HG02840 (cell line): ENCODE data around the gene ALK.

Experiments
- ATAC-seq: cut with Tn5 transposase; IDR thresholded peaks from one replicate; pipeline ENCODE4 v1.9.1; 2021; ENCODE audit warnings: mild to moderate bottlenecking, moderate library complexity, moderate number of reproducible peaks; ENCODE audit not compliant: unreplicated experiment, low FRiP score

The ALK gene

GRCh38 chr2:29910465-29910864 lies 10.9 kb downstream of the ALK start:
- ATAC-seq = no peak

- no peak for ATAC-seq
Observed at GRCh38 chr2:29902356-29902755, 19.0 kb downstream of the ALK start.

DNA sequence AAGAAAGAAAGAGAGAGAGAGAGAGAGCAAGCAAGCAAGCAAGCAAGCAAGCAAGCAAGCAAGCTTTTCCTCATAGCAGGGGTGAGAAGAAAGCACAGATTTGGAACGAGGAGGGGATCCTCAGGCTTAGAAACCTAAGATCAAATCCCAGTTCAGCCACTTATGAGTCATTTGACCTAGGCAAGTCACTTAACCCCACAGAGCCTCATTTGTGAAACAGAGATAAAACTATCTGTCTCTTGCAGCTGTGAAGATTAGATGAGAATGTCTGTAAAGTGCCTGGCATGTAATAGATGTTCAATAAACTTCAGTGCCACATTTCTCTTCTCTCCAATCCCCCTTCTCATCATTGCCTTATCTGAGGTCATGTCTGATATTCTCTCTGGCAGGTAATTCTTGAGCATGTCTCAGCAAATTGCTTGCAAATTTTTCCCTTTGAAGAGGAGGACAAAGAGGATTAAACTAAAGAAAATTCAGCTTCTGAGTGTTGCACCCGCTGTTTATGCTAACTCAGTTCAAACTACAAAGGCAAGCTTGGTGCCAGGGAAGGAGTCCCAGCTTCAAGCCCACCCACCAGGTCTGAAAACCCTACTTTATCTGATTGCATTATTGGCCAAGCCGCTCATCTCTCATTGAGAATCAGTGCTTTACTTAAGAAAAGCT lies 20.3 kb downstream of the ALK start:
- no peak for ATAC-seq

- no peak for ATAC-seq
Observed at GRCh38 chr2:29898999-29899398, 22.4 kb downstream of the ALK start.

DNA sequence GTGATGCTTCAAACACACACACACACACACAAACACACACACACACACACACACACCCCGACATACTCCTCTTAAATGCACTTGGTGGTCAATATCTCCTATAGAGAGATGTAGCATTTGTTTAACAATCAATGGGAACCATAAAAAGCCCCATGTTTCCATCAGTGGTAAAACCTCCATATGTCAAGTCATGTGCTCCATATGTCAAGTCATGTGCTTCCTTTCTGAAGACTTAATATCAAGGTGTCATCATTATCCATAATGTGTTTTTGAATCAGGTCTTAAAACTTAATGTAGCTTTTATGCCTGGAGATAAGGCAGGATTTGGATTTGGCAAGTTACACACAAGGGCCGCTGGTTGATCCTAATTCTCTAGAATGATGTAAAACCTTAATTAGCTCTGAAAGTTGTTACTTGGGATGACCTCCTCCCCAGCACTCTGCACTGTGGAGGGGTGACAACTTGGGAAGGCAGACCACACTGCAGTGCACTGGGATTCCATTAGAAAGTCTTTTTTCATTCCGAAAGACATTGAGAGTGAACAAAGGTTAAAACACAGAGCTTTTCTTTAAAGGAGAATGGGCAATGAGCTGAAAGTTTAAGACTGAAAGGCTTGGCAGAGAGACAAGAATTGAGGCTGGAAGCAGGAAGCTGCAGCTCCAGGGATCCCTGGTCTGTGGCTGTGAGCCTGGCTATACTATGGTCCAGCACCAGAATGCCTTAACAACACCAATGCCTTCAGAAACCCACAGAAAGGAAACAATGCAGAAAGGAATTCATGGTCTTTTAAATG lies 26.4 kb downstream of the ALK start:
- ATAC-seq = no peak

DNA sequence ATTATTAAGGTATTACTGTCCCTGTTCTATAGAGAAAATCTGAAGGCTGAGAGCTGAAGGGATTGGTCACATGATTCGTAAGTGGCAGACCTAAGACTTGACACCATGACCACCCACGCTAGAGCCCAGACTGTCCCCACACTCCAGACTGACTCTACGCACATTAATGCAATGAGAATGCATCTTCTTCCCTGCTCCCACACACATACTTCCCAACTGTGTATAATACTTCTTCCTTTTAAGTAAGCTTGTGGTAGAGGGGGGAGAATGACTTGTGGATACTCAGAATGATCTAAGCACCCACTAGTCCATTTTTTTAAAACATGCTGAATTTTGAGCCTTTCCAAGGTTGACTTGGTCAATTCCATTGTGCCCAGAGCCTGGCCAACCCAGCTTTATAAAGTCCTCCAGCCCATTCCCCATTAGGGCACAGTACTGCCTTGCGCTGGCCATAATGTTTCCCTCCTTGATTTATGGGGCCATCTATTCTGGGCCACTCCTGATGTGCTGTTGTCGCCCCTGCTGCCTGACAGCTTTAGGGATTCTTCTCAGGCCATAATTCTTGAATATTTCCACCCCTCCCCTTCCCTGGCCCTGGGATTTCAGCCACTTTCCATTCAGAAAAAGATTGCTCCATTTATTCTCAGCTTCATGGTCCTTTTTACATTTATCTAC lies 28.7 kb downstream of the ALK start:
- ATAC-seq = no peak

DNA sequence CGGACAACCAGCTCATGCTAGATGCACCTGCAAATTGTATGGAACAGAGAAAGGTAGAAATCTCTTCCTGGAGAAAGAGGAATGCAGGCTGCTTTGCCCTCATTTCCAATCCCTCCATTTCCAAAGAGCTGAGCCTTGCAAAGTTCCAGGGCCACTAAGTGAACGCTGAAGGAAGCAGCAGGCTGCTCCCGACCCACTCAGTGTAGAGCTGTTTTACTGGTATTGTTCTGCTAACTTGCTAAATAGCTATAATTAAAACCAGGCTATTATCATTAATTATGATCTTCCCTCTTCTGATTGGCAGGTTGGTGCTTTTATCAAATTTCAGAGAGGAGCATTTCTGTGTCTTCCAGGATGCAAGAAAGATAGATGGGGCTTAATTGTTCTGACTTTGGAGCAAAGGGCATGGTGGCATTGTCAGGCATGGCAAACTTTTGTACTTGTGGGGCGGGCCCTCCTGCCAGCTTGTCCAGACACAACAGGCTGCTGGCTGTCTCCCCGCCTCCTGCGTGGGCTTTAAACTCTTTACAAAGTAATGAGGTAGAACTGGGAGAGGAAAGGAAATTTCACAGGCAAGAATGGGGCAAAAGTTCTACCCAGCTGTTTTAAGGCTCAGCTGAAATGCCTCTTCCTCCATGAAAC lies 40.2 kb downstream of the ALK start:
- ATAC-seq = no peak

GRCh38 chr2:29880084-29880483 lies 41.3 kb downstream of the ALK start:
- ATAC-seq = no peak

DNA sequence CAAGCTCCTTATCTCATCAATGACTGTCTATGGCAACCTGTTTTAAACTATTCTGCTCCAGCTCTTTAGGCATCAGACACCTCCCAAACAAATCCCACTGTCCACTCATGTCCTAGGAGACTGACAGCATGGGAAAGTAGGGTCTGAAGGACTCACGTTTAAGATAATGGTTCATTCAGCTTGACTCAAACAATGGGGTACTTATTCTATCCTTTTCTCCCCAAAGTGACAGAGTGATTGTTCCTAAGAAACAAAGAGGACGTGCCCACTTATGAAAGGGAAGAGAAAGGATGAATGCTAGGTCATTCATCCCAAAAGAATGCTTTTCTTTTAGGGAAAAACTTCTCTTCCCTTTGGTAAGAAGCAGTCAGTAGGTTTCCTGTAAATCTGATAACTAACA lies 41.9 kb downstream of the ALK start:
- ATAC-seq = no peak

GRCh38 chr2:29878898-29879297 lies 42.5 kb downstream of the ALK start:
- ATAC-seq = no peak

- ATAC-seq = no peak
Observed at GRCh38 chr2:29876374-29876773, 45.0 kb downstream of the ALK start.

- no peak for ATAC-seq
Observed at GRCh38 chr2:29874745-29875144, 46.6 kb downstream of the ALK start.

- ATAC-seq = no peak
Observed at GRCh38 chr2:29872870-29873269, 48.5 kb downstream of the ALK start.

- no peak for ATAC-seq
Observed at GRCh38 chr2:29871541-29871940, 49.8 kb downstream of the ALK start.

DNA sequence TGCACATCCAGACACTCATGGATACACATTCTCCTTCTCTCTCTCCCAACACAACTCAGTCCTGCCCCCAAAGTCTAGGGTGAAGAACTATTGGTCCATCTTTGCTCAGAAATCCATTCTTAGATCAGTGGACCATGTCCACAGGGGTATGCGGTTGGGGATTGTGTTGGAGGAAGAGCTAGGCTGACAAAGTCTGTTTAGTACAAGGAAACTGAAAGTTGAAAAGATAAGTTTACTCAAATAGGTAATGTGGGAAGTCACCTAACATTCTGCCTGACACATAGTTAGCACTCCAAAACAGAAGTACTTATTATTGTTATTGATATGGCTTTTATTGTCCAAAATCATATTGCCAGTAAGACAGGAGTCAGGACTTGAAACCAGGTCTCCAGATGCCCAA lies 55.9 kb downstream of the ALK start:
- ATAC-seq = no peak

DNA sequence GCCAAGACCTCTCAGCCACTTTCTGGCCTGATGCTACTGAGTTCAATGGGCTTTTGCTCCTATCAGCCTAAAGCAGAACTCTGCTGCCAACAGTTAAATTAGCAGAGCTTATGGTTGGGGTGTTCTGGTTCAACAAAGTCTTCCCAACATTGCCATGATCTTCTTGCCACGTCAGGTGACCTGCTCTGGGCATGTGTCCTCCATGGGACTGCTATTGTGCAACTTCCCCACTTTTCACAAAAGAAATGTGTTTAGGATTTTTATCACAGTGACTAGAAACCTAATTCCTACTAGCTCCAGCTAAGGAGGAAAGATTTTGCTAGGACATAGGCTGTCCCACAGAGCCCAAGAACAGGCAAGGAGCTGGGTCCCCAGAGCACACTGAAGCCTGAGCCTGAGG lies 56.4 kb downstream of the ALK start:
- no peak for ATAC-seq

- ATAC-seq = no peak
Observed at GRCh38 chr2:29855924-29856639, 65.3 kb downstream of the ALK start.

DNA sequence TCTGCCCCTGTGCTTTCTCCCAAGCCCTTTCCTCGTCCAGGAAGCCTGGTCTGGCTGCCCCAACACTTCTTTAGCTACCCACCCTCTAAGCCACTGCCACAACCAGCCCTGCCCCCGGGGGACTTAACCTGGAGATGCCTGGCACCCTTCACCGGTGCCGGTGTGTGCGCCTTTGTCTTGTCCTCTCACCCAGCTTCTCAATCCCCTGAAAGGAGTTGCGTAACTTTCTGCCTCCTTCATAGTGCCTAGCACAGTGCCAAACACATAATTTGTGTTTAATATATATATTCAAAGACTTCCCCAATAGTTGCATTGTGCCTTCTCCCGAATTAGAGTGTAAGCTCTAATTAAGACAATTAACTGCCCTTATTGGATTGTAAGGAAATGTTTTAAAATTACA lies 70.6 kb downstream of the ALK start:
- ATAC-seq = no peak

GRCh38 chr2:29848566-29849310 lies 72.6 kb downstream of the ALK start:
- ATAC-seq = no peak

- no peak for ATAC-seq
Observed at GRCh38 chr2:29847886-29848285, 73.5 kb downstream of the ALK start.
